NCI-H69 (cell line): ENCODE results near the gene ENKUR.

Experiments
- DNase-seq: peaks from one replicate; lab custom pipeline; 2025; lab: John Stamatoyannopoulos, UW

The ENKUR gene

DNA sequence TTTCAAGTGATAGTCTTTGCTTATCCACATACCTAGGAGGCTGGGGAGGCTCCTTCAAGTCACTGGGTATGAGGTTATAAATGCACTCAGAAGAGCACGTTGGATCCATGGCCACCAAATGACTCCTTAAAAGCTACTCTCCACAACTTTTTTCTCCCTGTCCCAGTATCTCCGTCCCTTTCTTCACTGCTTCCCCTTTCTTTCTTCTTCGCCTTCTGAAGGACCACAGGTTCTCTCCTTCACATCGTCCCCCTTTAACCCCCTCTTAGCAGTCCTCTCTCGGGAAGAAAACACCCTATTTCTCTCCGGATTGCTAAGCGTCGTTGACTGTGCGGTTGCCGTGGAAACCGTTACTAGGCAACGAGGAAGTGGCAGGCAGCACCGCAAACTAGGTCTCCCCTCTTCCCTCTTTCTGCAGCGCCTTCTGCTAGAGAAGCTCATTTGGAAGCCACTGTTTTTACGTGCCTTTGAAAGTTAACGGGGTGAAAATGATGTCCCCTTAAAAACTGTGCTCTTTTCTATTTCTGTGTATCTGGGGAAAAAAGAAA is at the start of gene ENKUR:
ENKUR (minus strand) TSS at position 331 of the 548 bp plus-strand sequence; CDS start at position 109, 222 bp downstream.
- DNase-seq = peak; percentile 92

GRCh38 chr10:25064401-25064800 is 48.4 kb upstream of the ENKUR start:
- no peak for DNase-seq

GRCh38 chr10:25063644-25064043 is 47.7 kb upstream of the ENKUR start:
- DNase-seq = no peak

GRCh38 chr10:25063157-25063556 is 47.2 kb upstream of the ENKUR start:
- DNase-seq = no peak

DNA sequence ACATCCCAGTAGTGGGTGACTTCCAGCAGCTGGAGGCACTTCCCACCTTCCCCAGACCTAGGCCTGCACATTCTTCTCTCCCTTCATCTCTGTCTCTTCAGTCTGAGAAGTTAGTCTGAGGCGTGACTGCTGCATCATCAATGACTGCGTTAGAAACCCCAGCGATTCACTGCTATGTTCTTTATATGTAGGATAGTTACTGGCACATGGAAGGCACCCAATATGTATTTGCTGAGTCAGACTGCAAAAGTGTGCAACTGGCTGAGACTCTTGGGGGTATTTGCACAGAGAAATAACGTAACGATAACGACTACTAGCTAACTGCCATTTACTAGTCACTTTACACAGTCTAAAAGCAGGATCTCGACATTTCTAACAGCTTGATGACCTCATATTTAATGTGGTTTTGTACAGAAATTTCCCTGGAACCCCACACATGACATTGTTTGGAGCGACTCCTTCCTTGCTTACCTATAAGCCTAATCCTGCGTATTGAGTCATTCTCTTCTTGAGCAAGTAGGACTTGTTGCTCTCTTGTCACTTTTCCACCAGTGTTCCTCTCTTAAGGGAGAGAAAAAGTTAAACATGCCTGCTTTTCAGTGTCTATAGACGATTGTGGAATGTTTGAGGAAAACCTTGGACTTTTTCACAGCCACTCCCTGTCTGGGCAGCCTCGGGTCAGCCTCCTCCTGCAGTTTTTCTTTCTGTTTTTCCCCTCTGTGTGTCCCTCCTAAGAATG is 45.9 kb upstream of the ENKUR start:
- peak; percentile 11 for DNase-seq

DNA sequence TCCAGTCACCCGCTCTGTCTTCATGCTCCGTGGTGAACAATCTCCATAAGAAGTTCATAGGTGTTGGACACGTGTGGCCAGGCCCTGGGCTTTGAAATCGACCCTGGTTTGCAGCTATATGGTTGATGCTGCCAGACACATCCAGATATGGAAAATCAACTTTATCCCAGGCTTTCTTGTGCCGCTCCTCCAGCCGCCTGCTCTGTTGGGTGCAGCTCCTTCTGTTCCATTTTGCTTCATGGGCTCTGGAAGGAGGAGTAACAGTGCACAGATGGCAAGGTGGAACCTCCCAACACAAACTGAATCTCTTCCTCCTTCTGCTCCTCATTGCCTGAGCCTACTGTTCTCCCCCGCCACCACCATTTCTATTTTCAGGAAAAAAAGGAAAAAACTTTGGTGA is 45.2 kb upstream of the ENKUR start:
- peak; percentile 33 for DNase-seq

DNA sequence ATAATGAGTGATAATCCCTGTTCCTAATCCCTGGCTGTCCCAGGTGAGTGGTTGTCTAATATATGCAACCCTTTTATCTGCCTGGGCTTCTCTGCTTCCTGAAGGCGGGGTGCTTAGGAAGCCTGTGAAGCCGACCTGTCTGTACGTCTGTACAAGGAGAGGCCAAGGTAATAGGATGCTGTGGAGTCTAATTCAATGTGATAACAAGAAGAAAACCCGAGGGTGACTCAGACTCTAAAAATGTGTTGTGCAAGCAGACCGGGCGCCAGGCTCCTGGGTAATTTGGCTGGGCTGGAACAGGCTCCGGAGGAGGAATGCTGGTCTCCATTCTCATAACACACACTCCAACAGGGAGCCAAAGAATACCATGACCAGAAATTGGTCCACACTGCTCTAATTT is 44.0 kb upstream of the ENKUR start:
- DNase-seq = peak; percentile 67

GRCh38 chr10:25057886-25058285 is 41.9 kb upstream of the ENKUR start:
- DNase-seq = no peak

- no peak for DNase-seq
Observed at GRCh38 chr10:25056726-25057125, 40.8 kb upstream of the ENKUR start.

GRCh38 chr10:25052012-25052411 is 36.1 kb upstream of the ENKUR start:
- no peak for DNase-seq

DNA sequence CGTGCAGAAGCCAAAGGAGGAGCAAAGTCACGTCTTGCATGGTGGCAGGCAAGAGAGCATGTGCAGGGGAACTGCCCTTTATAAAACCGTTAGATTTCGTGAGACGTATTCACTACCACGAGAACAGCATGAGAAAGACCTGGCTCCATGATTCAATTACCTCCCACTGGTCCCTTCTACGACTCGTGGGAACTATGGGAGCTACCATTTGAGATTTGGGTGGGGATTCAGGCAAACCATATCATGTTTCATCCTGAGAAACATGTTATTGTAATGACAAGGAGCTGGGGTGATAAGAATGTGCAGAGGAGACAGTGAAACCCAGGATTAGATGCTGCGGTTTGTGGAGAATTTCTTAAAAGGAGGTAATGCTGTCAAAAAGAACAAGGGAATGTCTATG is 34.4 kb upstream of the ENKUR start:
- DNase-seq = no peak

DNA sequence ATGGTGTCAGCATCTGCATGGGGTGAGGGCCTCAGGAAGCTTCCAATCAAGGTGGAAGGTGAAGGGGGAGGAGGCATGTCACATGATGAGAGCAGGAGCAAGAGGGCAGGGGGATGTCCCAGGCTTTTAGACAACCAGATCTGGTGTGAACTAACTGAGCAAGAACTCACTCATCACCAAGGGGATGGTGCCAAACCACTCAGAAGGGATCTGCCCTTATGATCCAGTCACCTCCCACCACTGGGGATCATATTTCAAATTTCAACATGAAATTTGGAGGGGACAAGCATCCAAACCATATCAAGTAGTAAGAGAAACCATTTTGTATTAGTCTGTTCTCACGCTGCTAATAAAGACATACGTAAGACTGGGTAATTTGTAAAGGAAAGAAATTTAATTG is 34.0 kb upstream of the ENKUR start:
- DNase-seq = no peak

DNA sequence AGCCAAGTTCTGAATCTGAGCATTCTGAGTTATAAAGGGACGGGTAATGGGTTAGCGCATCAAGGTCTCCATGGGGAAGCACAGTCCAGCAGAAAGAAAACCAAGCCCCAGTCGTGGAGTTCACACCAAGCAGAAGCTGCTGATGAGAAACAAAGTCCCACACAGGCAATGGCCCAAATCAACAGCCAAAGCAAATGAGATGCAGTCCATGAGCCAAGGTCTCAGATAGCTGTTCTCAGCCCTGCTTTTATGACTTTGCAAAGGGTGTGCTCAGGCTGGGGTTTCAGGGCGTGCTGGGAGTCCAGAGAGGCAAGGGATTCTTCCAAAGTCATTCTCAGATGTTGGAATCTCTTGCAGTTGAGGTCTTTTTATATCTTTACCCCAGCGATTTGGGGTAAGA is 32.5 kb upstream of the ENKUR start:
- DNase-seq = no peak

GRCh38 chr10:25047591-25048301 is 31.8 kb upstream of the ENKUR start:
- DNase-seq = no peak

DNA sequence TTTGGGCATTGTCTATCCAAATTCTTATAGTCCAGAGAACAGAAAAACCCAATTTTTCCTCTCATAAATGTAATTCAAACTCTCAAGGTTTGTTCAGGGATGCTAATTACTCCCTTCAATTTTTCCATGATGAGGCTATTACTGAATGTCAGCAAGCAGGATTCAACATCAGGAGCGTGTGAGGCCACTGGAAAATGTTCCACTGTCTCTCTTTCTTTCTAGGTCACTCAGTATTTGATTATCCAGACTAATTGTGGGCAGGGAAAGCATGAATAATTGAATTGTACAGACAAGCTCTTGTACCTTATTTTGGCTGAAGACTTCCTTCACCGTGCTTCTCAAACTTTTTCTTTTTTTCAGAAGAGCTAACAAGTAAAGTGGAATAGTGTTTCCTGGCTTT is 31.1 kb upstream of the ENKUR start:
- no peak for DNase-seq

DNA sequence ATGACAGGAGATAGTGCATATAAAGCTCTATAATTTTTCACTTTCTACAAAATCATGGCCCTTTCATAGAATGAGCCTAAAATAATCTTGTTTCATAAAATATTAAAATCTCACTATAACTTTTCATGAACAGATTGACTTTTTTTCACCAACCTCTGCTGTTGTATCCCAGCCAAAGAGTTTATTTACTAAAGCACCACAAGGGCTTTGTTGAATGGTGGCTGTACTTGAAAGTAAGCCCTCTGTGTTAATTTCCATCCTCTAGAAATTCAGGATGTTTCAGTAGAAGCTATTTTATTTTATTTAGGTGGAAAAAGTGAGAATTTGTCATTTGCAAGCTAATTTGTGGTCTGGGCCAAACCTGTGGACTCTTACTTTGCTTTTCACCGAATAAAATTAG is 30.7 kb upstream of the ENKUR start:
- no peak for DNase-seq

- DNase-seq = no peak
Observed at GRCh38 chr10:25039531-25039930, 23.6 kb upstream of the ENKUR start.

GRCh38 chr10:25038325-25038724 is 22.4 kb upstream of the ENKUR start:
- no peak for DNase-seq

GRCh38 chr10:25036381-25036780 is 20.4 kb upstream of the ENKUR start:
- peak; percentile 22 for DNase-seq

- no peak for DNase-seq
Observed at GRCh38 chr10:25029519-25029918, 13.6 kb upstream of the ENKUR start.

DNA sequence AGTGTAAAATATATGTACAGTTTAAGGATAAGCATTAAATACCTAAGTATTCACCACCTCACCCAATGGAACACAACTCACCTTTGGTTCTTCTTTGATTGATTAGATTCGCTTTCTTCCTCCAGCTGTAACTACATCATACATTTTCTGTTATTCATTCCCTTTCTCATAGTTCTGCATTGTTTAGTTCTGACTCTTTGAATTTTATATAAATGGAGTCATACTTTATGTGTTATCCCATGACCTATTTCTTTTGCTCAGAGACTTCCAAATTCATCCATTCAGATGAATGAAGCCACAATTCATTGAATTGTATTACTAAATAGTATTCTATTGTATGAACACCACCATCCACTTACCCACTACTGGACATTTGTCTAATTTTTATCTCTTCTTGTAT is 12.8 kb upstream of the ENKUR start:
- no peak for DNase-seq

GRCh38 chr10:25026463-25026862 is 10.5 kb upstream of the ENKUR start:
- peak; percentile 9 for DNase-seq

DNA sequence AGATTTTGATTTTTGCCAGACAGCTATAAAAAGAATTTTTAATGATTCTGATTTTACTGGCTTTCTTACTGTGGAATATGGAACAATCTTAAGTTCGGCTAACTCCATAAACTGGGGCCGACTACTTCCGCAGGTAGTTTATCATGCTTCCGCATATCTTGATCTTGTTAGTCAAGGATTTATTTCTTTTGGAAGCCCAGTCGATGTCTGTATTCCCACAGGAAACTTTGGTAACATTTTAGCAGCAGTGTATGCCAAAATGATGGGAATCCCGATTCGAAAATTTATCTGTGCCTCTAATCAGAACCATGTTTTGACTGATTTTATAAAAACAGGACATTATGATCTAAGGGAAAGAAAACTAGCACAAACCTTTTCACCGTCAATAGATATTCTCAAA is 8.6 kb upstream of the ENKUR start:
- no peak for DNase-seq
